Measurements from ENCODE around the gene NOL6. TPM values are rescaled to one million over a fixed set of nuclear protein-coding genes. Genes with fewer than 3 reads are reported as not detected.

NOL6 gene
- total RNA-seq, 1 donor from 2014 or later, result 31.1 TPM

DNA sequence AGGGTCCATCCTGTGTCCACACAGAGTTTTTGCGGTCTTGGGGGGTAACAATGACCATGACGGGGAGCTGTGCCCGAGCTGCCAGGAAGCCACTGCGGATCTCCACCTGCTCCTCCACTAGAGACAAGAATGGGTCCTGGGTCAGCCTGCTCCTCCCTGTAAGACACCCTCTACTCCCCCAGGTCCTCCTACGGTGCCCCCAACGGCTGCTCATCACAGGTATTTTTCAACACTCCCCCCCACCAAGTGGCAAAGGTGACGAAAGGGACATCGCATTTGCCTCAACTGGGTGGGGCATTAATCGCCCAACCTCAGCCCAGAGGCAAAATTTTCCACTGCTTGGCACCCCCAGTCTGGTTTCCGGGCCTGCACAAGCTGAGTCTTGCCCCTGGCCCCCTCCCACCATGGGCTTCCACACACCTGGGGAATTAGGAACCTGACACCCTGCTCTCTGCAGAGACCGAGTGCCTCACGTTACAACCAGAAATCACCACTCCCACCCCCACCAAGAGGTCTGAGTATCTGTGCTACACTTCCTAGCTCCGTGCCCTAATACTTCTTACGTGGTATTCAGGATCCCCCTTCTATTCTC, 9.6 kb downstream of the NOL6 start:
- Mint-ChIP-seq H3K27me3 (ENCODE audit: low read depth) (no peaks in the 10 kb centered on the region), H3K4me1 (ENCODE audit: low read depth) (no peaks in the 10 kb centered on the region), H3K4me3 (ENCODE audit: unreplicated experiment) (no peak overlapping the region), H3K27ac (ENCODE audit: unreplicated experiment) (no peak overlapping the region), H3K36me3 (ENCODE audit: low read depth) (peaks cover 49% of the 10 kb centered on the region), H3K9me3 (ENCODE audit: low read depth) (no peaks in the 10 kb centered on the region)
- DNase-seq (ENCODE audit: low spot score), result peak; percentile 61
- TF ChIP-seq, protein P1, sequence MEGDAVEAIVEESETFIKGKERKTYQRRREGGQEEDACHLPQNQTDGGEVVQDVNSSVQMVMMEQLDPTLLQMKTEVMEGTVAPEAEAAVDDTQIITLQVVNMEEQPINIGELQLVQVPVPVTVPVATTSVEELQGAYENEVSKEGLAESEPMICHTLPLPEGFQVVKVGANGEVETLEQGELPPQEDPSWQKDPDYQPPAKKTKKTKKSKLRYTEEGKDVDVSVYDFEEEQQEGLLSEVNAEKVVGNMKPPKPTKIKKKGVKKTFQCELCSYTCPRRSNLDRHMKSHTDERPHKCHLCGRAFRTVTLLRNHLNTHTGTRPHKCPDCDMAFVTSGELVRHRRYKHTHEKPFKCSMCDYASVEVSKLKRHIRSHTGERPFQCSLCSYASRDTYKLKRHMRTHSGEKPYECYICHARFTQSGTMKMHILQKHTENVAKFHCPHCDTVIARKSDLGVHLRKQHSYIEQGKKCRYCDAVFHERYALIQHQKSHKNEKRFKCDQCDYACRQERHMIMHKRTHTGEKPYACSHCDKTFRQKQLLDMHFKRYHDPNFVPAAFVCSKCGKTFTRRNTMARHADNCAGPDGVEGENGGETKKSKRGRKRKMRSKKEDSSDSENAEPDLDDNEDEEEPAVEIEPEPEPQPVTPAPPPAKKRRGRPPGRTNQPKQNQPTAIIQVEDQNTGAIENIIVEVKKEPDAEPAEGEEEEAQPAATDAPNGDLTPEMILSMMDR (IDR thresholded peaks at IDR 0.05), result no peak

DNA sequence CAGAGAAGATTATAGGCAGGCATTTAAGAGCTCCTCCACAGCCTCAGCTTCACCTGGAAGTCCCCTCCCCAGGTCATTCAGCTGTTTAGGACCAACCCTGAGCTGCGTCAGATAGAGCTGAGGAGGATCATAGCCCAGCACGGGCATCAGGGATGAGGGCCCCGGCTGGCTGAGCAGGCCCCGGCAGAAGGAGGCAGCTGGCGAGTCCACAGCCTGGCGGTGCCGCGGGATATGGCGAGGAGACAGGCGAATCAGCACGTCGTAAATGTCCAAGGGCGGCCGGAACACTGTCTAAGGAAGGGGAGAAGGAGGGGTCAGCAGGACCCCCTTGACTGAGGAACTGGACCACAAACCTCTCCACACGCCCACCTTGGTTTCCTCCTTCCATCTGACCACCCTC, 10.6 kb downstream of the NOL6 start:
- H3K4me1 Mint-ChIP-seq (ENCODE audit: low read depth), result no peaks in the 10 kb centered on the region
- DNase-seq (ENCODE audit: low spot score), result no peak
- H3K27ac Mint-ChIP-seq (ENCODE audit: unreplicated experiment), result no peak overlapping the region
- no peaks in the 10 kb centered on the region for H3K27me3 Mint-ChIP-seq (ENCODE audit: low read depth)
- peaks cover 47% of the 10 kb centered on the region for H3K36me3 Mint-ChIP-seq (ENCODE audit: low read depth)
- no peak overlapping the region for H3K4me3 Mint-ChIP-seq (ENCODE audit: unreplicated experiment)
- H3K9me3 Mint-ChIP-seq (ENCODE audit: low read depth), result no peaks in the 10 kb centered on the region
- TF ChIP-seq, protein P1 (IDR thresholded peaks at IDR 0.05), result no peak

DNA sequence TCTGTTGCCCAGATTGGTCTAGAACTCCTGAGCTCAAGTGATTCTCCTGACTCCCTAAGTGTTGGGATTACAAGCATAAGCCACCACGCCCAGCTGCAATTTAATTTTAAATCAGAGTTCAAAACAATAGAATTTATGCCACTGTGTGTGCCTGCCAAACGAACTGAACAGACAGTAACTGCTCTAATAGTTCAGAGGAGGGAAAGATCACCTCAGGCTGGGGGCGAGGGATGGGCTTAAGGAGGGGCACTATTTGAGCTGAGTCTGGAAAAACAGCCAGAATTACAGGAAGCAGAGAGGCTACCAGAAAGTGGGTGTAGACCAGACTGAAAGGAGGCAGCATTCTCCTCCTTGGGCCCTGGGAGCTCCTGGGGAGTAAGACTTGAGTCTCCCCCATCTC, 12.2 kb downstream of the NOL6 start:
- TF ChIP-seq, protein P1 (IDR thresholded peaks at IDR 0.05), result no peak
- H3K9me3 Mint-ChIP-seq (ENCODE audit: low read depth), result no peaks in the 10 kb centered on the region
- no peak overlapping the region for H3K27ac Mint-ChIP-seq (ENCODE audit: unreplicated experiment)
- no peaks in the 10 kb centered on the region for H3K27me3 Mint-ChIP-seq (ENCODE audit: low read depth)
- H3K4me3 Mint-ChIP-seq (ENCODE audit: unreplicated experiment), result no peak overlapping the region
- no peak for DNase-seq (ENCODE audit: low spot score)
- peaks cover 42% of the 10 kb centered on the region for H3K36me3 Mint-ChIP-seq (ENCODE audit: low read depth)
- no peaks in the 10 kb centered on the region for H3K4me1 Mint-ChIP-seq (ENCODE audit: low read depth)

DNA sequence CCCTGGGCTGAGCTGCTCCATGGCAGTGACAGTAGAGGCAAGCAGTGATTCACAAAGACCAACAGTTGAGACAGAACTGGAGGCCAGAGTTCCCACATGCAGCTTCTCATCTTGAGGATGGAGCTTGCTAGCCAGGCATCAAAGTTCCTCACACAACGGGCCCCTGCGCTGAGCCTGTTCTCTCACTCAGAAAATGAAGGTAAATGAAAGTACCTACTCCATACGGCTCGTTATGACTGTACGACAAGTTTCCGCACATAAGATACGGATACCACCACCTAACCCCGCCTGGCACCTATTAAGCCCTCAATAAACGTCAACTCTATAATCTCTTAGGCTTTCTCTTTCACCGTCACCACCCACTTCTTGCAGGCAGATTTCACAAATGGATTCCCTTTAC, 12.9 kb downstream of the NOL6 start:
- H3K36me3 Mint-ChIP-seq (ENCODE audit: low read depth), result peaks cover 37% of the 10 kb centered on the region
- no peak overlapping the region for H3K4me3 Mint-ChIP-seq (ENCODE audit: unreplicated experiment)
- H3K4me1 Mint-ChIP-seq (ENCODE audit: low read depth), result no peaks in the 10 kb centered on the region
- no peak overlapping the region for H3K27ac Mint-ChIP-seq (ENCODE audit: unreplicated experiment)
- H3K27me3 Mint-ChIP-seq (ENCODE audit: low read depth), result no peaks in the 10 kb centered on the region
- no peaks in the 10 kb centered on the region for H3K9me3 Mint-ChIP-seq (ENCODE audit: low read depth)
- DNase-seq (ENCODE audit: low spot score), result no peak
- TF ChIP-seq, protein P1 (IDR thresholded peaks at IDR 0.05), result no peak

DNA sequence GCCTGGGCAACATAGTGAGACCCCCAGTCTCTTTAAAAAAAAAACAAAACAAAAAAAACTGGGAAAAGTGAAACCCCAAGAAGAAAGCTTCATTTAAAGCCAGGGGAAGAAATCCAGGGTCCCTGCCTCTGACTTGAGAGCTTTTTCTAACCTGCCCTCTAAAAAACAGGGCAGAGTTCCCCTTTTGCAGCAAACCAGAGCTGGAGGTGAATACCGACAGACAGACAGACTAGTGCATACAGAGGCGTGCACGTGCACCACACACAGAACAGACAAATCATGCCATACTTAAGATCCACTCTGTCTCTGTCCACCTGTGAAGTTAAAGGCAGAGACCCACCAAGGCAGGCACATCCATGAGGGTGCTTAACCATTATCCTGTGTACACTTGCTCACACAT, 14.6 kb downstream of the NOL6 start:
- TF ChIP-seq, protein P1 (IDR thresholded peaks at IDR 0.05), result no peak
- Mint-ChIP-seq H3K4me3 (ENCODE audit: unreplicated experiment) (no peak overlapping the region), H3K4me1 (ENCODE audit: low read depth) (no peaks in the 10 kb centered on the region), H3K9me3 (ENCODE audit: low read depth) (no peaks in the 10 kb centered on the region), H3K36me3 (ENCODE audit: low read depth) (peaks cover 23% of the 10 kb centered on the region), H3K27me3 (ENCODE audit: low read depth) (no peaks in the 10 kb centered on the region), H3K27ac (ENCODE audit: unreplicated experiment) (no peak overlapping the region)
- DNase-seq (ENCODE audit: low spot score), result no peak
